ENCODE results near the gene PMM2.

- TF ChIP-seq CTCF (optimal IDR thresholded peaks at IDR 0.05 in 1 of 3, IDR thresholded peaks at IDR 0.05 in 1 of 3, conservative IDR thresholded peaks at IDR 0.05 in 1 of 3; ENCODE audit: extremely low read depth in 1 of 3, insufficient read depth in 2 of 3, low read length in 3 of 3) (no peak), EZH2 (IDR thresholded peaks at IDR 0.05; ENCODE audit: low read length) (no peak)
These were observed 92.9 kb downstream of the PMM2 start for GRCh38 chr16:8890549-8890921.

All from keratinocyte (primary cell).